Mucosa of descending colon (tissue), 3 donors: ENCODE measurements around the gene MGA. TPM values are rescaled to one million over a fixed set of nuclear protein-coding genes. Genes with fewer than 3 reads are reported as not detected.

ENCODE experiments used
- ATAC-seq: fragments of 200-7000 bp; cut with Tn5 transposase; one replicate; pipeline ENCODE4 v1.9.1; 2020; ENCODE audit warnings: mild to moderate bottlenecking, moderate library complexity
- DNase-seq, 3 donors: peaks; one replicate each; pipeline ENCODE4 v3.0.0-alpha.2; 2020
- H3K36me3 ChIP-seq: fragments of 200-600 bp; one replicate; pipeline ENCODE4 v1.8.0; 2021; ENCODE audit warnings: low read depth, mild to moderate bottlenecking
- H3K4me1 ChIP-seq: fragments of 200-600 bp; one replicate; pipeline ENCODE4 v1.8.0; 2021; ENCODE audit warnings: low read depth, mild to moderate bottlenecking
- H3K4me3 ChIP-seq: fragments of 200-600 bp; one replicate; pipeline ENCODE4 v1.8.0; 2021; ENCODE audit warnings: mild to moderate bottlenecking
- H3K9me3 ChIP-seq: fragments of 200-600 bp; one replicate; pipeline ENCODE4 v1.8.0; 2021; ENCODE audit warnings: mild to moderate bottlenecking
- CTCF ChIP-seq: fragments of 200-600 bp; IDR thresholded peaks from one replicate; pipeline ENCODE4 v1.8.0; 2022; ENCODE audit warnings: antibody characterized with exemption, mild to moderate bottlenecking
- intact Hi-C, 2 donors: fragments of 100-400 bp; cut with DNase I in 1 of 2; cut with micrococcal nuclease in 1 of 2; formaldehyde crosslinking; loops; one replicate each; pipeline versions ENCODE4 v1.11.0 to v1.11.1; 2022; cut with DNase I, micrococcal nuclease
- total RNA-seq, 3 donors: library from RNA; stranded (reverse); fragmentation: NEBNext Ultra II Directional in 2 of 3; extraction: Animal tissue kit (Norgen Biotek cat#: 25700) in 2 of 3; gene quantifications; one replicate each; pipeline versions ENCODE4 v1.2.1 to v1.2.4, GENCODE V29; 2021 to 2023
- donor health status: DM: no; HTN: no; CAD: no; lungs with moderate emphysema.
- donor health status: DM: no; HTN: no; CAD: no.
- donor health status: DM: no; HTN: yes; CAD: no.

The MGA gene
- total RNA-seq, 3 donors from 2014 or later, result 29.1 to 50.5 (median 29.2) TPM

DNA sequence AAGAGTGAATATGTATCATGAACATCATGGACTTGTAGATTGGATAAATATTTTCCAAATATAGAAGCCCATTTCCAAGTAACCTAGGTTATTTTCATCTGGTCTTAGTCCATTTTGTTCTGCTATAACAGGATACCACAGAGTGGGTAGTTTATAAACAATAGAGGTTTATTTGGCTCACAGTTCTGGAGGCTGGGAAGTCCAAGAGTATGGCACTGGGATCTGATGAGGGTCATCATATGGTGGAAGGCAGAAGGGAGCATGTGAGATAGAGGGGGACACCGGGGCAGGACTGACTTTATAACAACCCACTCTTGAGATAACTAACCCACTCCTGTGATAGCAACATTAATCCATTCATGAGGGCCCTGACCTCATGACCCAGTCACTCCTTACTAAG lies 9.4 kb upstream of the MGA start:
- intact Hi-C loops, result no loop called here
- no peaks in the 10 kb centered on the region for H3K36me3 ChIP-seq
- peaks cover 7% of the 10 kb centered on the region for H3K4me1 ChIP-seq

GRCh38 chr15:41651373-41651772 lies 8.8 kb upstream of the MGA start:
- H3K9me3 ChIP-seq, result no peaks in the 10 kb centered on the region
- H3K4me1 ChIP-seq, result peaks cover 7% of the 10 kb centered on the region
- no peak for TF ChIP-seq CTCF
- no peak for ATAC-seq
- no peaks in the 10 kb centered on the region for H3K36me3 ChIP-seq
- intact Hi-C loops, result no loop called here
- no peak overlapping the region for H3K4me3 ChIP-seq
- DNase-seq, result no peak

More for the DNA sequence above, 9.4 kb upstream of the MGA start:
- Histone ChIP-seq H3K4me3 (no peak overlapping the region), H3K9me3 (no peaks in the 10 kb centered on the region)
- no peak for ATAC-seq
- TF ChIP-seq CTCF, result no peak
- no peak for DNase-seq

GRCh38 chr15:41653760-41654159 lies 6.4 kb upstream of the MGA start:
- TF ChIP-seq CTCF, result no peak
- ATAC-seq (no peak), DNase-seq (no peak)
- intact Hi-C loops, result no loop called here
- Histone ChIP-seq H3K36me3 (no peaks in the 10 kb centered on the region), H3K4me3 (no peak overlapping the region), H3K4me1 (no peaks in the 10 kb centered on the region), H3K9me3 (no peaks in the 10 kb centered on the region)

- ATAC-seq, result no peak
- Histone ChIP-seq H3K4me3 (no peak overlapping the region), H3K9me3 (no peaks in the 10 kb centered on the region), H3K4me1 (no peaks in the 10 kb centered on the region), H3K36me3 (no peaks in the 10 kb centered on the region)
- no peak for DNase-seq
- no peak for TF ChIP-seq CTCF
- intact Hi-C loops, result no loop called here
These were observed 4.5 kb upstream of the MGA start for GRCh38 chr15:41655716-41656115.

DNA sequence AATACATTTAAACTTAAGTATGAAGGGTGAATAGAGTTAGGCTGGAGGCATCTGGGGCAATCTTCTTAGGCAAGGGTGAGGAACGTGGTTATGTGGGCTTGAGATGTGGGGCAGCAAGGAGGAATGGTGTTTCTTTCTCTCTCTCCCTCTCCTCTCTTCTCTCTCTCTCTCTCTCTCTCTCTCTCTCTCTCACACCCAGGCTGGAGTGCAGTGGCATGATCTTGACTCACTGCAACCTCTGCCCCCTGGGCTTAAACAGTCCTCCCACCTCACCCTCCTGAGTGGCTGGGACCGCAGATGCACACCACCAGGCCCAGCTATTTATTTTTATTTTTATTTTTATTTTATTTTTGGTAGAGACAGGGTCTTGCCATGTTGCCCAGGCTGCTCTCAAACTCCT lies 4.0 kb upstream of the MGA start:
- DNase-seq, result no peak
- H3K4me1 ChIP-seq, result no peaks in the 10 kb centered on the region
- no peaks in the 10 kb centered on the region for H3K36me3 ChIP-seq
- no peak overlapping the region for H3K4me3 ChIP-seq
- no peaks in the 10 kb centered on the region for H3K9me3 ChIP-seq
- no peak for TF ChIP-seq CTCF
- intact Hi-C loops, result no loop called here
- ATAC-seq, result no peak

- DNase-seq, result no peak
- intact Hi-C loops, result no loop called here
- Histone ChIP-seq H3K4me1 (peaks cover 8% of the 10 kb centered on the region), H3K9me3 (no peaks in the 10 kb centered on the region), H3K4me3 (no peak overlapping the region), H3K36me3 (no peaks in the 10 kb centered on the region)
- ATAC-seq, result no peak
- no peak for TF ChIP-seq CTCF
These were observed 1.5 kb upstream of the MGA start for GRCh38 chr15:41658689-41659088.
